ENCODE data around the gene UCK2. TPM values are rescaled to one million over a fixed set of nuclear protein-coding genes. Genes with fewer than 3 reads are reported as not detected.
"Not testable (repeated sequence)": the region's sequence is repeated elsewhere in the genome, so short reads cannot be mapped to it uniquely, and the experiment has no call there.

The UCK2 gene
- 14.7 TPM for total RNA-seq
- long read RNA-seq, transcript UCK2-201 (7 exons, 1,375 nt): major isoform, 8 of 12 reads
- long read RNA-seq, partial matches to known transcripts: 1 of 12 reads
- long read RNA-seq, other reads (novel, unspliced or antisense): 3 of 12 reads

DNA sequence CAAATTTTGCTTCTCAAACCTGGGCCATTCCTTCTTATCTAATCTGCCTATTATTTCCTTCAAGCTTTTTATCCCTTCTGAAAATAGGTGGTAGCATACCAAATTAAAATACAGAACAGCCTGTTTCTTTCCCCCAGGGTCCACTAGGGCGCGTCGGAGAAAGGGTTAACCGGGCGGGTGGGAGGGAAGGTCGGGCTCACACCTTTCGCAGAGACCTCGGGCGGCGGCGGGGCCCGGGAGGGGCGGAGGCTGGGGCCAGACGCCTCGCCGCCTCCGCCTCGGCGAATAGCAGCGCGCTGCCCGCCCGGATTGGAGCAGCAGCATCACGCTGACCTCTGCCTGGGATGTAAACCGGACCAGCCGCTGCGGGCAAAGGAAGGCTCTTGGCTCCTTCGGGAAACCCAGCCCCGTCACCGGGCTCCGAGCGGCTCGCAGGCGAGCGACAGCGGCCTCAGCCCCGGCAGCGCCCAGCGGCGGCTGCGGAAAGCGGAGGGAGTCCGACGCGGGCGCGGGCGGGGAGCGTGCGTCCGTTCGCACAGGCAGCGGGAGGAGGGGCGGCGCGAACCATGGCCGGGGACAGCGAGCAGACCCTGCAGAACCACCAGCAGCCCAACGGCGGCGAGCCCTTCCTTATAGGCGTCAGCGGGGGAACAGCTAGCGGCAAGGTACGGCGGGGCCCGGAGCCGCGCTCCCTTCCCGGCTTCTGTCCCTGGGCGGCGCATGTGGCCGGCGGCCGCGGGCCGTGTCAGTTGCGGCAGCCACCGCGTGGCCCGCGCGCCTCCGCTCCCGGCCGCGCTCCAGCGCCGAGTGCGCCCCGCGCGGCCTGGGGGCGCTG lies at the start of gene UCK2:
TSS of gene UCK2 (plus strand) at position 347 of the 835 bp plus-strand sequence. CDS start at position 567, 220 bp downstream.
- peak; percentile 24 for TF ChIP-seq CTCF (IDR thresholded peaks at IDR 0.05)
- no peaks in the 10 kb centered on the region for H3K27me3 ChIP-seq
- ATAC-seq (peak; percentile 93), DNase-seq (peak; percentile 87)
- H3K27ac ChIP-seq: peak within 1 kb of the TSS; percentile 80
- H3K9me3 ChIP-seq: no peaks in the 10 kb centered on the region
- H3K4me1 ChIP-seq: peaks cover 10% of the 10 kb centered on the region
- intact Hi-C loops (cut with DNase I): no loop called here
- H3K36me3 ChIP-seq: no peaks in the 10 kb centered on the region
- peak within 1 kb of the TSS; percentile 85 for H3K4me3 ChIP-seq

- DNase-seq; H3K27me3 ChIP-seq; H3K9me3 ChIP-seq; ATAC-seq; intact Hi-C loops (cut with DNase I); H3K27ac ChIP-seq; H3K36me3 ChIP-seq; H3K4me3 ChIP-seq; H3K4me1 ChIP-seq: not testable (repeated sequence)
These were observed 49.2 kb upstream of the UCK2 start for GRCh38 chr1:165778197-165778596.

DNA sequence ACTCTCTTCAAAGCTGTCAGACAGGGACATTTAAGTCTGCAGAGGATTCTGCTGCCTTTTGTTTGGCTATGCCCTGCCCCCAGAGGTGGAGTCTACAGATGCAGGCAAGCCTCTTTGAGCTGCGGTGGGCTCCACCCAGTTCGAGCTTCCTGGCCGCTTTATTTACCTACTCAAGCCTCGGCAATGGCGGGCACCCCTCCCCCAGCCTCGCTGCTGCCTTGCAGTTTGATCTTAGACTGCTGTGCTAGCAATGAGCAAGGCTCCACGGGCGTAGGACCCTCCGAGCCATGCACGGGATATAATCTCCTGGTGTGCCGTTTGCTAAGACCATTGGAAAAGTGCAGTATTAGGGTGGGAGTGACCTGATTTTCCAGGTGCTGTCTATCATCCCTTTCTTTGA lies 43.9 kb upstream of the UCK2 start:
- H3K4me1 ChIP-seq; H3K36me3 ChIP-seq; ATAC-seq; H3K27me3 ChIP-seq; H3K27ac ChIP-seq; H3K9me3 ChIP-seq; DNase-seq; intact Hi-C loops (cut with DNase I); H3K4me3 ChIP-seq: not testable (repeated sequence)

DNA sequence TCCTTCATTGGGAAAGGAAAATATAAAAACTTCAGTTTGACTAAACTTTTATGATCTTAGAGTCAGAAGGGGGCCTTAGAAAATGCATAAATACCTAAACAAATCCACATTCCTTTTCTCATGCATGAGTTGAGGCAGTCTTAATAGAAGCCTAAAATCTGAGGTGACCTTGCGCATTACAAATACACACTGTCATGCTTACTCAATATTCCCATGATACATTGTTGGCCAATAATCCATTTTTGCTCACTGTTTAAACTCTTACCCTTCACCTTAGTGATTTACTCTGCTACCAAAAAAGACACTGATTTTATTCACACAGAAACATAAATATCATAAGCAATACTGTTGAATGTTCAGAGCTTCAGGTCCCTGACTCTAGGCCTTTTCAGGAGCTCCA lies 39.7 kb upstream of the UCK2 start:
- H3K4me3 ChIP-seq: no peak overlapping the region
- intact Hi-C loops (cut with DNase I): no loop called here
- no peak for ATAC-seq

GRCh38 chr1:165793951-165794350 lies 33.5 kb upstream of the UCK2 start:
- ATAC-seq: no peak
- no peaks in the 10 kb centered on the region for H3K36me3 ChIP-seq
- peaks cover 3% of the 10 kb centered on the region for H3K27me3 ChIP-seq
- no peak for DNase-seq
- H3K9me3 ChIP-seq: no peaks in the 10 kb centered on the region
- no peak overlapping the region for H3K4me3 ChIP-seq
- intact Hi-C loops (cut with DNase I): no loop called here
- no peak overlapping the region for H3K27ac ChIP-seq
- no peak for TF ChIP-seq CTCF (IDR thresholded peaks at IDR 0.05)
- no peaks in the 10 kb centered on the region for H3K4me1 ChIP-seq

More for the DNA sequence above, 39.7 kb upstream of the UCK2 start:
- H3K9me3 ChIP-seq: no peaks in the 10 kb centered on the region
- no peak for TF ChIP-seq CTCF (IDR thresholded peaks at IDR 0.05)
- no peaks in the 10 kb centered on the region for H3K27me3 ChIP-seq
- no peak overlapping the region for H3K27ac ChIP-seq
- no peaks in the 10 kb centered on the region for H3K36me3 ChIP-seq
- DNase-seq: no peak
- H3K4me1 ChIP-seq: no peaks in the 10 kb centered on the region

DNA sequence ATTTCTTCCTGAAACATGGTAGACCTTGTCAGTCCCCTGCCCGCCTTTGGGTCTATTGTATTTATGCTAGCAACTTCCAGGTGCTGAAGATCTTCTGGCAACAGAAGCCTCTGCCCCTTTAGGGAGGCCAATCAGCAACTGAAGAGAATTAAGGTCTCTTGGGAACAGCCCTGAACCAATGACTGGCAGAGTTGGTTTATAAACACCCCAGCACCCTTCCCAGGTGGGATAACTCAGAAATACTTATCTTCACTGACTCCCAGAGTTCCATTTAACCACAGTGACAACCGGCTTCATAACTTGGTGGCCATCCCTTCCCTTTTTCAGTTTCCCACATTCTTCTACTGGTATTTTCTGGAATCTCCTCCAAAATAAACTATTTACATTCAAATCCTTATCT lies 31.5 kb upstream of the UCK2 start:
- Histone ChIP-seq H3K27ac (no peak overlapping the region), H3K4me1 (no peaks in the 10 kb centered on the region), H3K9me3 (no peaks in the 10 kb centered on the region), H3K36me3 (no peaks in the 10 kb centered on the region), H3K4me3 (no peak overlapping the region), H3K27me3 (peaks cover 3% of the 10 kb centered on the region)
- DNase-seq: no peak
- intact Hi-C loops (cut with DNase I): no loop called here
- no peak for TF ChIP-seq CTCF (IDR thresholded peaks at IDR 0.05)
- no peak for ATAC-seq

Measured in upper lobe of right lung (tissue), 1 donor.